Measurements from ENCODE around the gene ADPRHL1. TPM values are rescaled to one million over a fixed set of nuclear protein-coding genes. Genes with fewer than 3 reads are reported as not detected.

ADPRHL1 gene
- total RNA-seq, 1 donor from 2014 or later = 484 TPM

DNA sequence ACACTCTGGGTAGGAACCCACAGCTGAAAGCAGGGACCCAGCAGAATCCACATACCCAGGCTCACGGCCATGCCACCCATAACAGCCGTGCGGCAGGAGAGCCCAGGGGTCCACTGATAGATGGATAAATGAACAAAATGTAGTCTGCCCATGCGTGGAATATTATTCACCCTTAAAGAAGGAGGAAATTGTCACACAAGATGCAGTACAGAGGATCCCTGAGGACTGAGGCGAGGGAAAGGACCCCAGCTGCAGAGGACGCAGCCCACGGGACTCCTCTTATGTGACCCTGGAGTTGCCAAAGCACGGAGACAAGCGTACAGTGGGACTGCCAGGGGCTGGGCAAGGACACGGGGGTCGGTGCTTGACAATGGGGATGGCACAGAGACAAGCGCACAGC is 100.0 kb downstream of the ADPRHL1 start:
- H3K36me3 ChIP-seq = no peaks in the 10 kb centered on the region
- intact Hi-C loops (cut with micrococcal nuclease) = no loop called here
- no peak for DNase-seq

DNA sequence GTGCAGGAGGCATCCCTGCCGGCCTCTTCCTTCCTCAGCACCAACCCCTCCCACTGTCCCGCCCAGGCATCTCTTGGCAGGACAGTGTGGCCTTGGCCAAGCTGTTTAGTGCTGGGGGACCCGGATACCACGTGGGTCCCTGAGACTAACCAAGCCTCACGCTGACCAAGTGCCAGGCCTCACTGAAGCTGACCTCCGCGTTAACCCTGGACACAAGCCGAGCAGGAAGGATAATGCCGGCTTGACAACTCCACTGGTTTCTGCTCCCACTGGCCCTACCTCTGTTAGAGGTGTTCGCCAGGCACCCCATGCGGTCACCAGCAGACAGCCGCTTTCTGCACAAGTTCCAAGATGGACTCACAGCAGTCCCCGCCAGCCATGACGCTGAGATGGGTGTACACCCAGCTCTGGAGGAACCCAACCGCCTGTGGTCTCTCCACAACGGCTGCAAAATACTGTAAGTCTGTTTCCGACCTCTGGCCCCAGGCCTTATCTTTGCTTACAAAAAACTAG is 101.7 kb downstream of the ADPRHL1 start:
- Histone ChIP-seq H3K4me1 (no peaks in the 10 kb centered on the region), H3K27me3 (ENCODE audit: low read depth) (peaks cover 4% of the 10 kb centered on the region), H3K36me3 (no peaks in the 10 kb centered on the region), H3K9me3 (replicated peaks) (no peaks in the 10 kb centered on the region), H3K27ac (replicated peaks) (no peak overlapping the region), H3K4me3 (no peak overlapping the region)
- DNase-seq = no peak
- TF ChIP-seq CTCF (IDR thresholded peaks at IDR 0.05; ENCODE audit: borderline replicate concordance) = no peak
- intact Hi-C loops (cut with micrococcal nuclease) = no loop called here

More for the DNA sequence above, 100.0 kb downstream of the ADPRHL1 start:
- no peak for TF ChIP-seq CTCF (IDR thresholded peaks at IDR 0.05; ENCODE audit: borderline replicate concordance)
- Histone ChIP-seq H3K9me3 (replicated peaks) (no peaks in the 10 kb centered on the region), H3K27ac (replicated peaks) (no peak overlapping the region), H3K4me1 (no peaks in the 10 kb centered on the region), H3K4me3 (no peak overlapping the region), H3K27me3 (ENCODE audit: low read depth) (peaks cover 4% of the 10 kb centered on the region)

GRCh38 chr13:113350938-113351335 is 102.4 kb downstream of the ADPRHL1 start:
- H3K4me1 ChIP-seq = no peaks in the 10 kb centered on the region
- no peak for DNase-seq
- no peaks in the 10 kb centered on the region for H3K36me3 ChIP-seq
- H3K27ac ChIP-seq (replicated peaks) = no peak overlapping the region
- no peak overlapping the region for H3K4me3 ChIP-seq
- no peak for TF ChIP-seq CTCF (IDR thresholded peaks at IDR 0.05; ENCODE audit: borderline replicate concordance)
- H3K9me3 ChIP-seq (replicated peaks) = no peaks in the 10 kb centered on the region
- intact Hi-C loops (cut with micrococcal nuclease) = no loop called here
- peaks cover 4% of the 10 kb centered on the region for H3K27me3 ChIP-seq (ENCODE audit: low read depth)

DNA sequence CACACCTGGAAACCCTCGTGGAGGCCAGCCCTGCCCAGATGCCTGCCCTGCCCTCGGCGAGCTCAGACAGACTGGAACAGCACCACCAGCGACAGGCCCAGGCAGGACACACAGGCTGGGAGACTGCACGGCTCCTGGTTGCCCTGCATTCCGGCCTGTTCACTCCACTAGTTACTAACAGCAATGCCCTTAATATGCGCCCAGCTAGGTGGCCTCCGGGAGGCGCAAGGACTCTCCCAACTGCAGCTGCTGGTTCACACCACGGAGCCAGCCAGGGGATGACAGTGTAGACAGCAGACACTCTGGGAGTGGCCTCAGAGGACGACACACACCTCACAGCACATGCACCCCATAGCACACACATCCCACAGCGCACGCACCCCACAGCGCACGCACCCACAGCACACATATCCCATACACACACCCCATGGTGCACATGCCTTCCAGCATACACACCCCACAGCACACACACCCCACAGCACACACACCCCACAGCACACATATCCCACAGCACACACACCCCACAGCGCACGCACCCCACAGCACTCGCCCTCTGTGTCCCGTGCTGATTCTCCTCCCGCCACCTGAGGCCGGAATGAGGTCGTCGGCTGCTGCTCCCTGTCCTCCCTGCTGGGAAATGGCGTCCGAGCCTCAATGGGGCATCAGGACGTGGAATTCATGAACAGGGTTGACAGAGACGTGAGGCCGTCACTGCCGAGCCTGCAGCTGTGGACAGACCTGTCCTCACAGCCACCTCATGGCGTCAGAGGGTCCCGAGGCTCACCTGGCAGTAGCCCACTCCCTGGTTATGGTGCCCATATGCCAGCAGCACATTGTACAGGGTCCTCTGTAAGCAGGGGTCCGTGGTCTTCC is 103.0 kb downstream of the ADPRHL1 start:
- no peaks in the 10 kb centered on the region for H3K4me1 ChIP-seq
- intact Hi-C loops (cut with micrococcal nuclease) = no loop called here
- H3K36me3 ChIP-seq = peaks cover 3% of the 10 kb centered on the region
- no peak overlapping the region for H3K27ac ChIP-seq (replicated peaks)
- no peak overlapping the region for H3K4me3 ChIP-seq
- TF ChIP-seq CTCF (IDR thresholded peaks at IDR 0.05; ENCODE audit: borderline replicate concordance) = no peak
- DNase-seq = no peak
- H3K9me3 ChIP-seq (replicated peaks) = peaks cover 5% of the 10 kb centered on the region
- H3K27me3 ChIP-seq (ENCODE audit: low read depth) = peaks cover 4% of the 10 kb centered on the region

Other genes with a start within 250 kb of the ADPRHL1 start
- gene PCID2, start 244.8 kb downstream of the ADPRHL1 start, total RNA-seq = 54.5 TPM
- gene CUL4A, start 243.9 kb downstream of the ADPRHL1 start, total RNA-seq = 122 TPM
- 96.1 TPM for gene LAMP1, start 156.2 kb downstream of the ADPRHL1 start, total RNA-seq
- 1.6 TPM for gene GRTP1, start 89.4 kb downstream of the ADPRHL1 start, total RNA-seq
- gene DCUN1D2, start 37.2 kb upstream of the ADPRHL1 start, total RNA-seq = 196 TPM
- gene TFDP1, start 131.3 kb upstream of the ADPRHL1 start, total RNA-seq = 48.7 TPM
- gene ATP4B, start 204.7 kb upstream of the ADPRHL1 start, total RNA-seq = not detected
- gene GRK1, start 213.7 kb upstream of the ADPRHL1 start, total RNA-seq = 0.85 TPM